D721Med (cell line): Measurements from ENCODE around the gene YPEL1.

Experiments
- DNase-seq: peaks from one replicate; pipeline ENCODE4 v3.0.0; 2011; ENCODE audit warnings: low spot score; ENCODE audit not compliant: insufficient read length
- FAIRE-seq: peaks from 2 replicates; lab custom pipeline; 2011; peaks lifted over from hg19 to GRCh38; lab: Jason Lieb, UNC
- TF ChIP-seq, protein P1 (sequence below): IDR thresholded peaks from 2 replicates; pipeline ENCODE4 v1.5.1; 2012; ENCODE audit warnings: mild to moderate bottlenecking, control low read depth; ENCODE audit not compliant: insufficient read depth; ENCODE audit errors: missing control alignments

The YPEL1 gene

DNA sequence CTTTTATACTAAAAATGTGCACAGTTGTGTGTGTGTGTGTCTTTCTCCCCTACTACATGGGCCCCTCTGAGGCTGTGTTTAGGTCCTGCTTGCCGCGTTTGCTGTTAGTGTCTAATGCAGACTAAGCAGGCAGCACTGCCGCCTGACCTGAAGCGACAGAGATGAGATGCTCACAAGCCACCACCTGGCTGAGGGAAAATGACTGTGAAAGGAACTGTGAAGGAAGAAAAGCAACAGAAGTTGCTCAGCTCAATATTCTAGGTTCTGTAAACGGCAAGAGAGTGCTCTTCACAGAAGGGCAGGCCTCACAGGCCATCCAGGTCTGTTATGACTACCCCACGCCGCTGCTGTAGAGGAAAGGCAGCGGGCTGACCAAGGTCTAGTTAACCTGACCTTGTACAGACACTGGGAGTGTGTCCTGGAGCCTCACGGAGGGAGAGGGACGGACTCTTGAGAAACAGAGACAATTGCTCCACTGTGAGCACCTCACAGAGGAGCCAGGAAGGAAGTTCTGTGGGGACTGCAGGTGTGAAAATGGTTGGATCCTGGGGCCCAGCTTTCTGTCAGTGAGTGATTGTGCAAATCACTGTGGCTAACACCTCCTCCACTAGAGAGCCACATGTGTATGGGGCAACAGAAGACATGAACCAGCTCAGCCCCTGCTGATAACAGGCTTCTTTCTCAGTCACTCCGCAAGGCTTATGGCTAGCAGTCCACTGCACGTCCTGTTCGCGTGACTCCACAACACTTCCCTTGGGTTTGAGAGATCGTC lies 31.3 kb upstream of the YPEL1 start:
- DNase-seq, result no peak
- FAIRE-seq, result no peak
- TF ChIP-seq, protein P1, sequence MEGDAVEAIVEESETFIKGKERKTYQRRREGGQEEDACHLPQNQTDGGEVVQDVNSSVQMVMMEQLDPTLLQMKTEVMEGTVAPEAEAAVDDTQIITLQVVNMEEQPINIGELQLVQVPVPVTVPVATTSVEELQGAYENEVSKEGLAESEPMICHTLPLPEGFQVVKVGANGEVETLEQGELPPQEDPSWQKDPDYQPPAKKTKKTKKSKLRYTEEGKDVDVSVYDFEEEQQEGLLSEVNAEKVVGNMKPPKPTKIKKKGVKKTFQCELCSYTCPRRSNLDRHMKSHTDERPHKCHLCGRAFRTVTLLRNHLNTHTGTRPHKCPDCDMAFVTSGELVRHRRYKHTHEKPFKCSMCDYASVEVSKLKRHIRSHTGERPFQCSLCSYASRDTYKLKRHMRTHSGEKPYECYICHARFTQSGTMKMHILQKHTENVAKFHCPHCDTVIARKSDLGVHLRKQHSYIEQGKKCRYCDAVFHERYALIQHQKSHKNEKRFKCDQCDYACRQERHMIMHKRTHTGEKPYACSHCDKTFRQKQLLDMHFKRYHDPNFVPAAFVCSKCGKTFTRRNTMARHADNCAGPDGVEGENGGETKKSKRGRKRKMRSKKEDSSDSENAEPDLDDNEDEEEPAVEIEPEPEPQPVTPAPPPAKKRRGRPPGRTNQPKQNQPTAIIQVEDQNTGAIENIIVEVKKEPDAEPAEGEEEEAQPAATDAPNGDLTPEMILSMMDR, result no peak

DNA sequence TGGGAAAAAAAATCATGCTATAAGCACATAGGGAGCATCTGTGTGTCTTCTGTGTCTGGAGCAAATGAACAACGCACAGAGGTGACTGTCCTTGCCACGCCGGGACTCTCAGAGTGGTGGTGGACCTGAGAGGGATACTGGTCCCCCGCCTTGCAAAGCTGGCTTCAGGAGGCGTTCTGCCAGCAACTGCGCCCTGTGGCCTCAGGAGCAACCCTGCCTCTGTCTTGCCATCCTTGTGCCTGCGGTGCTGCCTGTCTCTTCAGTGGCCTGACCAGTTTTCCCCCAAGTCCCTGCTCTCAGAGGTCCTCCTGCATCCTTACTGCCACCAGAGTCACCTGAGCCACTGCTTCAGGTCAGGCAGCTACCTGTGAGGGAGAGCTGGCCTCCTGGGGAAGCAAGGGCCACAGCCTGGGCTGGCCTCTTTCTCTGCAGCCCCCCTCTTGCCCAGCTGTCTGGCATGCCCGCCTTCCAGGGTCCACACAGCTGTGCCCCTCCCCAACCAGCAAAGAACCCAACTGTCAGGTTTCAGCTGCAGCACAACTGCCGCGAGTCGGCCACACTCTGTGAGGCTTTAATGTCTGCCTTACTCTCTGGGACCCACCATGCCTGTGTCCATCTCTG lies 30.4 kb upstream of the YPEL1 start:
- DNase-seq (no peak), FAIRE-seq (no peak)
- TF ChIP-seq, protein P1, result no peak

DNA sequence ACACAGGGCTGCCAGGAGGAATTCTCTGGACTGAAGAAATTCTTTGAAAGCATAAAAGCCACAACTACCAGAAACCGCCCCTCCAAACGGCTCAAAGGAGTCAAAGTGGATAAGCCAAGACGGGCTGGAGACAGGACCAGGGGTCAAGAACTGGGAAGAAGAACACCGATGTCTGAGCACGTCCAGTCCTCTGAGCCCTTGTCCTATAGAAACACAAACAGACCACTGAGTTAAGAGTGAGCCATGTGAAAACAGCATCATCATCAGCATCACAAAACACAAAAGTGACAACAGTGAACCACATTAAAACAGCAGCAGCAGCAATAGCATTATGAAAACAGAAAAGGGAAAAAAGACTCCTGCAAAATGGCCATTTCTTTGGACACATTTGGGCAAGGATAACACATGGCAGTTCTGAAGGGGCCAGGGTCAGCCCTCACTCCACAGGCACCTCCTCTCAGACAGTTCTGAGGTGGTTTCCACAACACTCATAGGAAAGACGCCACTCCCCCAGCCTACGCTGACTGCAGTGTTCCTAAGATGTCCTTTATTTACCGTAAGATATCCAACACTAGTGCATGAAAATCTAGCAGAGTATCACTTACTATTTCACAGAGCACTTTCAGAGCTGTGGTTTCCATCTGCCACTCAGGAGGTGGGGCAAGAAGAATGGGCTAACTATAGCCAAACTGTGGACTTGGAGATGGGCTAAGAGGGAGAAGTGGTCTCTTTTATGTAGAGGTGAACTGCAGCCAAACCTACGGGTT lies 28.6 kb upstream of the YPEL1 start:
- DNase-seq, result no peak
- FAIRE-seq, result no peak
- TF ChIP-seq, protein P1, result no peak

DNA sequence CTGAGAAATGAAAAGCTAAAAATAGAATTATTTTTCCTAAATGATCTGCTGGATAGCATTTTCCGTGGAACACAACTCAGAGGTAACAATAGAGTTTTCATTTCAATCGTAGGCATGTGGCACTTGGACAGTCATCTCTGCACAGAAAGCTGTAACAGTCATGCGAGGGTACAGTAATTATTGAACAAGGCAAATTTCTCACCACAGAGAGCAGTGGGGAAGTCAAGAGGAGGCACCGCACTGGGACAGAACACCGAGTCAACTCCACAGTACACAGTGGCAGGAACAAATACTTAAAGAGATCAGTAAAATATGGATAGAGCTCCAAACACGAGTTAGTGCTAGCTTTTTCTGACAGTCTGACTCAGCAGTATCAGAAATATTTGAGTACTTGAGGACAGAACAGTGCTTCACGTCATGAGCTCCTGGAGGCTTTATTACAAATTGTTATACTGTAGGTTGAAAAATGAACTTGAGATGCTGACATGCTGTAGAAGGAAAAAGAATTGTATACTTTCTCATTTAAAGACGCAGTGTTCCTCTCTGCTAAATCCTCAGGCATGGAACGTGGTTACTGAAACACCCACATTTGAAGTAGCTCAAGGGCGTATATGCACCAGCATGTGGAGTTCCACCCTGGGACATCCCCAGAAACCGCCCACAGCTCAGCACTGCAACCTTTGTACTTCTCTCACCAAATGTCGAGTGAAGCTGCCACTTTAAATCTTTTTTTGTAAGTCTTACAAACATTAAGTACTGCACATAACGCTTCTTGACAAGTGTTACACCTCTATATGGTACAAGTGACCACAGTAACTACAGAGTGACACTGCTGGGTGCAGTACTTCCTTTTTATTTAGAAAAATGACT lies 27.4 kb upstream of the YPEL1 start:
- TF ChIP-seq, protein P1, result no peak
- DNase-seq, result no peak
- no peak for FAIRE-seq

DNA sequence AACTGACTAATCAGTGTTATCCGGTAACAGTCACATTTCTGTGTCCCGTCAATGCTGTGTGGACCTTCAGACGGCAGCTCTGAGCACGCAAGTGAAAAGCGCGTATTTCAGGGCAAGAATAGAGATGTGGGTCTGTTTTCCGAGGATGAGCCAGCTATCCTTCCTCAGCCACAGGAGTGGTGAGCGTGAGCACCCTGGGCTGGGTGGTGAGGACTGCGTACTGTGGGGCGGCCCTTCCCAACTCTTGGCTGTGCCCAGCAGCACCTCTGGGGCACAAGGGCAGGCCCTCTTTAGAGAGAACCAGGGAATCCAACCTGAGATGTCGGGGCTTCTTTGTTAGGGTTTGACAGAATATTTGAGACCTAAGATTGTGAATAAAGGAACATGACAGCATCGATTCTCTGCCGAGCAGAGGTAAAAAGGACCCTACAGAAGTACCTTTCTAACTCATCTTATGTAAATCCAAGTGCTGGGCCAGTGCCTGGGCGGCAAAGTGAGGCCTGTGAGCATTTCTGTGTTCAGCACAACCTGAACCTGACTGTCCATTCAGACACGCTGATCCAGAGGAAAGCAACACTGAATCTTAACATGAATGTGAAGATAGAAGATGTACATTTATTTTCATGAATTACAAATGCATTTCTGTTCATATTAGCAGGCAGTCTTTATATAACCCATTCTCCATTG lies 26.5 kb upstream of the YPEL1 start:
- TF ChIP-seq, protein P1, result no peak
- DNase-seq, result no peak
- FAIRE-seq, result no peak

DNA sequence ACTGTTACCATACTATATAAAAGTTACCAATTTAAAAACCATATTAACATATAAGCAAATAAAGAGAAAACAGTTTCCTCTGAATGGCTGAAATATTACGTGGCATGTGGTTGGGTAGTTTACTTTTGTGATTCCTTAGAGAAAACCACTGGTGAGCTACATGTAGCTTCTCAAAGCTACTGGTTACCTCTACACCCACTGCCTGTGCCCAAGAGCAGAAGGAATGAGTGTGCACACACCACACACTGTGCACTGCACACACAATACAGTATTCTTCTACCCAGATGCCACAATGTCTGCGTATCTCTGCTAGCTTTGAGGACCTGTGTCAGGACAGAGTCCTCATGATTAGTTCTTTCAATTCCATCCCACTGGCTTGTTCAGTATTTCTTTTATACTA lies 25.5 kb upstream of the YPEL1 start:
- FAIRE-seq, result no peak

More for the DNA sequence above, 25.5 kb upstream of the YPEL1 start:
- TF ChIP-seq, protein P1, result no peak
- no peak for DNase-seq
